ENCODE measurements around the gene MFN2.
"Not testable (repeated sequence)": the region's sequence is repeated elsewhere in the genome, so short reads cannot be mapped to it uniquely, and the experiment has no call there.

The MFN2 gene

GRCh38 chr1:11979851-11980675, at the start of gene MFN2:
MFN2 (plus strand) TSS chr1:11980444; CDS start chr1:11989169, 8,725 bp downstream.
- DNase-seq (ENCODE audit: low read depth, low spot score), result peak; percentile 89

DNA sequence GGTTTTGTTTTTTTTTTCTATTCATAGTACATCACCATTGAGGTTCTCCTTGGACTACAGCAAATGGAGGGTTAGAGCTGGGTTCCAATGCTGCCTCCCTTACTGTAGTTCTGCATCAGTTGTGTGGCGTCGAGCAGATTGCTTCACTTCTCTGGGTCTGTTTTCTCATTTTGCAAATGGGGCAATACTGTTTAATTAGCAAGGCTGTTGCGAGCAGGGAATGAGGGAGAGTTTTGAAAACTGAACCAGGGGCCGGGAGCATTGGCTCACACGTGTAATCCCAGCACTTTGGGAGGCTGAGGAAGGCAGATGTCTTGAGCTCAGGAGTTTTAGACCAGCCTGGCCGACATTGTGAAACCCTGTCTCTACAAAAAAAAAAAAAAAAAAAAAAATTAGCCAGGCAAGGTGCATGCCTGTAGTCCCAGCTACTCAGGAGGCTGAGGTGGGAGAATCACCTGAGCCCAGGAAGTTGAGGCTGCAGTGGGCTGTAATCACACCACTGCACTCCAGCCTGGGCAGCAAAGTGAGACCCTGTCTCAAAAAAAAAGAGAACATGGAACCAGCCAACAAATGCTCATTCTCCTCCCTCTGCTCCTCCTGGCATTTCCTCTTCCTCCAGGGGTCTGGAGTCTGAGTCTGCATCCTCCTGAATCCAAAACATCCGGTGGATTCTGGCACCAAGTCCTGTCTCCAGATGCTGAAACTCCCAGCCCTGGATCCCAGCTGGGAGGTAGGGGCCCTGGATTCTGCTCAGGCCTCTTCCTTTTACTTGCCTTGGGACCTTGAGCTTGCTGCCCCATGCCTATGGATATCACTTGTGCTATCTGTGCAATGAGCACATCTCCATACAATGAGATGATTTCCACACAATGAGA, 49.4 kb upstream of the MFN2 start:
- DNase-seq (ENCODE audit: low read depth, low spot score), result no peak

GRCh38 chr1:11931845-11932244, 48.4 kb upstream of the MFN2 start:
- no peak for DNase-seq (ENCODE audit: low read depth, low spot score)

DNA sequence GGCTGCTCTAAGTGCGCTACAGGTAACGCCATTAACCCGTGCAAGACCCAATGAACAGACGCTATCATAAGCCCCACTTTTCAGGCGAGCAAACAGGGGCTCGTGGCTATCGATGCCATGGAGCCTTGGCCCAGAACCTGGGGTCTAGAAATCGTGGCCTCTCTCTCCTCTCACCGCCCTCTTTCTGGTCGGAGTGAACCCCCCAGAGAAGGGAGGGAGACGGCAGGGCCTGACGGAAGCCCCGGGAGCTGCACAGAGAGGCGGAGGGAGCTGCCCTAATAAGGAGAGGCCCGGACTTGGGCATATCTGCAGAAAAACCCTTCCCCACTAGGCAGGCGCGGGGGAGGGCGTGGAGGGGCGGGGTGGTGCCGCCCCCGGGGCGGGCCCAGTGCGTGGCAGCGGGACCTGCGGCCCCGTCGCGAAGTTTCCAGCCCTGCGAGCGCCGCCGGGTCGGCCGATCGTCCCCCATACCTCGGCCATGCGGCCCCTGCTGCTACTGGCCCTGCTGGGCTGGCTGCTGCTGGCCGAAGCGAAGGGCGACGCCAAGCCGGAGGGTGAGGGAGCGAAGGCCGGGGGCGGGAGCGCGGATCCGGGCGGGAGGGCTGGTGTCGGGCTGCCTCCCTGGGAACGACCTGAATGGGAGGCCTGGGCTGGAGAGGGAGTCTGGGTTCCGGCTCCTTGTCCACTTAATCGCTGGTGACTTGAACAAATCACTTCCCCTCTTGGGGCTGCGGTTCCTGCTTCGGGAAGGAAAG, 45.8 kb upstream of the MFN2 start, which contains the start of gene PLOD1:
Gene PLOD1 (plus strand): TSS at position 416 of the 755 bp plus-strand sequence. CDS start 63 bp downstream, at position 479.
- peak; percentile 74 for DNase-seq (ENCODE audit: low read depth, low spot score)

GRCh38 chr1:11935057-11935412, 45.2 kb upstream of the MFN2 start:
- DNase-seq (ENCODE audit: low read depth, low spot score), result no peak

DNA sequence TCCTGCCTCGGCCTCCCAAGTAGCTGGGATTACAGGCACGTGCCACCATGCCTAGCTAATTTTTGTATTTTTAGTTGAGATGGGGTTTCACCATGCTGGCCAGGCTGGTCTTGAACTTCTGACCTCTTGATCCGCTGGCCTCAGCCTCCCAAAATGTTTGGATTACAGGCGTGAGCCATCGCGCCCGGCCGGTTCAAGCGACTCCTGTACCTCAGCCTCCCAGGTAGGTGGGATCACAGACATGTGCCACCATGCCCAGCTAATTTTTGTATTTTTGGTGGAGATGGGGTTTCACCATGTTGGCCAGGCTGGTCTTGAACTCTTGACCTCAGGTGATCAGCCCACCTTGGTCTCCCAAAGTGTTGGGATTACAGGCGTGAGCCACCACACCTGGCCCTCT, 44.5 kb upstream of the MFN2 start:
- DNase-seq (ENCODE audit: low read depth, low spot score), result not testable (repeated sequence)

DNA sequence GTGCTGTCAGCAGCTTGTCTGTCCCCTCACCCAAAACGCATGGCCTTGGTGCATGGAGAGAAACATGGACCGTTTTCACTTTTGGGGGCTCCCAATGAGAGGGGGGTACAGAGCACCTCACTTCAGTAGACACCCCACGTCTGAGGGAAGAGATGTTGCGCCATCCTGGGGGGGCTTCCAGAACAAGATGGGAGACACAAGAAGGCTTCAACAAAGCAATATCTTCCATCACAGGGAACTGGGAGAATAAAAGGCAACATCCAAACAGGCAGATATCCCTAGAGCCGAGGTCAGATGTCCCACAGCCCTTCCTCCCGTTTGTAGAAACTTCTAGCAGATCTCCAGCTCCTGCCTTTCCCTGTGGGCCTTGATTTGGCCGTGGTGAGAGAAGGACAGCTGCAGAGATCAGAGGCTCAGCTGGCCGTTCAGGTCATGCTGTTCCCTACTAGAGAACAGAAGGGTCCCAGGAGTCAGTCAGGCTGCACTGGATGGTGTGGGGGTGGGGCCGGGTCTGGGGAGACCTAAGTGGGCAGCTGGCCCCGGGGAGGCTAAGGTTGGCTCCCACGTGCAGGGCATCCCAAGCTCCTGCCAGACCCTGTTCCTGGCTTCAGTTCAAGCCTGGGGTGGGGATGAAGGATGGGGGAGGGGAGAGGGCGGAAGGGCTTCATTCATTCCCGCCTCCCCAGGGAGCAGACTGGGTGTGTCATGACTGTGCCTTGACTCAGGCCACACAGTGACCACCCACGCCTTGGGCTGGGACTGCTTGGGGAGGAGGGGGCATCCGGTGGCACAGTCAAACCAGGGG, 41.3 kb upstream of the MFN2 start:
- DNase-seq (ENCODE audit: low read depth, low spot score), result no peak

- DNase-seq (ENCODE audit: low read depth, low spot score), result not testable (repeated sequence)
Measured at GRCh38 chr1:11939794-11940193, 40.5 kb upstream of the MFN2 start.

- no peak for DNase-seq (ENCODE audit: low read depth, low spot score)
Measured at GRCh38 chr1:11940260-11940921, 39.9 kb upstream of the MFN2 start.

GRCh38 chr1:11942280-11942679, 38.0 kb upstream of the MFN2 start:
- no peak for DNase-seq (ENCODE audit: low read depth, low spot score)

DNA sequence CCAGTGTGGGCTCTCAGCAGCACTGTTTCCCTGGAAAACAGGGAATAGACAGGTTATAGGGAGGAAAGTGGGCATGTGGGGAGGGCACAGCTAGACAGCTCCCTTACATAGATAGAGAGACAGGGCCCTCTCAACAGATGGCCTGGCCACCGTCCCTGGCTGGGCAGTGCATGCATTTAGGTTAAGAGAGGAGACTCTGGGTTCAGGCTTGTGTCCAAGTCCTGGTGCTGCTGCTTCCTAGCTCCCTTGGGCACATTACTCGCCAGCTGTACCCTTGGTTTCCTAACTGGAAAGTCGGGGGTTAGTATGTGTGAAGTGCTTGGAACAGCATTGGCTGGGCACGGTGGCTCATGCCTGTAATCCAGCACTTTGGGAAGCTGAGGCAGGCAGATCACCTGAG, 36.6 kb upstream of the MFN2 start:
- DNase-seq (ENCODE audit: low read depth, low spot score), result no peak

DNA sequence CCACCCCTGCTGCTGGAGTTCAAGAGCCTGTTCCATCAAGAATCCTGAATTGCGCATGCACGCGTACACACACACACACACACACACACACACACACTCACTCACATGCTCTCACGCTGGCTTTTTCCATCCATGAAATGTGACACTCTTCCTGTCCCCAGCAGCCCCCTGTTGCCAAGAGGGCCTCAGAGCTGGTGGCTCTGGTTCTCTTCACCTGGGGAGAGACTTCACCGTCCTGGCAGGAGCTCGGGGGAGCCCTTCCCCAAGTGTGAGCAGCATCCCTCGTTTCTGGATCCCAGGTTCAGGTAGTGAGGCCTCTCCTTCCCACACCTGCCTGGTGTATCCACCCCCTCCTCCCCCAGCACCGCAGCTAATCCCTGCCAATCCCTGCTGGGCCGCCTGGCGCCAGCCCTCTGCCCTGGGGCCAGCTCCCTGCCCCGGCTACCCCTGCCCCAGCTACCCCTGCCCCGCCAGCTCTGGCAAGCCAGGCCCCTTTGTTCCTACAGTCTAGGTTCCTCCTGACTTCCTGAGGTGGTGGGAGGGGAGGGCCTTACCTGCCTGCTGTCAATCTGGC, 35.8 kb upstream of the MFN2 start:
- DNase-seq (ENCODE audit: low read depth, low spot score), result no peak

- DNase-seq (ENCODE audit: low read depth, low spot score), result no peak
Measured at GRCh38 chr1:11946647-11947046, 33.6 kb upstream of the MFN2 start.

DNA sequence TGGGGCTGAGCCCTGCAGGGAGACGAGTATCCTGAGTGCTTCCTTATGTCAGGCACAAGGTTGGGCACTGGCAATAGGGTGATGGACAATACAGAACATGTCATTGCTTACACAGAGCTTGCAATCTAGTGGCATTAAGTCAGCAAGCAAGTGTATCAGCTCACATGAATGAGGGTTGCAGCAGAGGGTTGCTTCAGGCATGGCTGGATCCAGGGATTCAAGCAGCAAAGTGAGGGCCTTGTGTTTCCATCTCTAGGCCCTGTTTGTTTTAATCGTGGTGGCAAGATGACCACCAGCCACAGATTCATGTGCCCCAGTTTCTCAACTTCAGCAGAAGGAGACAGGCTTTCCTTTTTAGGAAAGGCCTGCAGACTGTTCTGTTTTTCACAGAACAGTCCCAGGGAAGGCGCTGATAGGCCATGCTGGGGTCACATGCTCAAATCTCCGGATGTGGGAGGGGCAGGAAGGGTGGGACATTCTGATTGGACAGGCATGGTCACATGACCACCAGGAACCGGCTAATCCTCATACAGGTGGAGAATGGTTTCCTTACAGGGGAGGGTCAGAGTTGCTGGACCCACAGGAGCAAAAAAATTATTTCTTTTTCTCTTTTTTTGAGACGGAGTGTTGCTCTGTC, 31.3 kb upstream of the MFN2 start:
- no peak for DNase-seq (ENCODE audit: low read depth, low spot score)

DNA sequence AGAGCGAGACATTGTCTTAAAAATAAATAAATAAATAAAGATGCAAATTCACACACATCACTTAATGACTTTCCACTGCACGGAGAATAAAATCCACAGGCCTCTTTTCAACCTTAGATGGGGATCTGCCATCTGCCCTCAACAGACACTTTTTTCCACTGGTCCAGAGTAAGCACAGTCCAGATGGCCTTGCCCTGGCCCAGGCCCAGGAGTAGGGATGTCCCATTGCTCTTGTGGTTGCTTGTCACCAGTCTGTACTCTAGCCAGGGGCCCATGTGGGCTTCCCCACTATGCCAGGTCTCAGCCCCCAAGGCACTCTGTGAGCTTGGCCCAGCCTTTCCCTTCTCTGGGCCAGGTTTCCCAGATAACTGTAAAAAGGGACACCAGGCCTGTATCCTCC, 28.3 kb upstream of the MFN2 start:
- DNase-seq (ENCODE audit: low read depth, low spot score), result no peak

DNA sequence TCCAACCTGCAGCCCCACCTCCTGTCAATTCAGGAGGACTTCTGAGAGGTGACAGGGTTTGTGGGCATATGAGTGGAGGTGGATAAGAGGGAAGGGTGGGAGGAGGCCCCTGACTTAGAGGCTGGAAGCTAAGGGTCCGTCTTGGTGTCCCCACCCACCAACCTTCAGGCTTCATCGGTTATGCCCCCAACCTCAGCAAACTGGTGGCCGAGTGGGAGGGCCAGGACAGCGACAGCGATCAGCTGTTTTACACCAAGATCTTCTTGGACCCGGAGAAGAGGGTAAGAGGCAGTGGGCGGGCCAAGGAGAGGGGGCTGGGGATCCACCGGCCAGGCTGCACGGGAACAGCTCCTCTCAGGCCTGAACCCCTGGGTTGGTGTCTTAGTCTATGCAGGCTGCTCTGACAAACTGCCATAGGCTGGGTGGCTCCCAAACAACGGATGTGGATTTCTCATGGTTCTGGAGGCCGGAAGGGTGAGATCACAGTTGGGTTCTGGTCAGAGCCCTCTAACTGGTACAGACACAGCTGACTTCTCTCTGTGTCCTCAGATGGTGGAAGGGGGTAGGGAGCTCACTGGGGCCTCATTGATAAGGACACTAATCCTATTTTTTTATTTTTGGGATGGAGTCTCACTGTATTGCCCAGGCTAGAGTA, 27.7 kb upstream of the MFN2 start:
- DNase-seq (ENCODE audit: low read depth, low spot score), result no peak

DNA sequence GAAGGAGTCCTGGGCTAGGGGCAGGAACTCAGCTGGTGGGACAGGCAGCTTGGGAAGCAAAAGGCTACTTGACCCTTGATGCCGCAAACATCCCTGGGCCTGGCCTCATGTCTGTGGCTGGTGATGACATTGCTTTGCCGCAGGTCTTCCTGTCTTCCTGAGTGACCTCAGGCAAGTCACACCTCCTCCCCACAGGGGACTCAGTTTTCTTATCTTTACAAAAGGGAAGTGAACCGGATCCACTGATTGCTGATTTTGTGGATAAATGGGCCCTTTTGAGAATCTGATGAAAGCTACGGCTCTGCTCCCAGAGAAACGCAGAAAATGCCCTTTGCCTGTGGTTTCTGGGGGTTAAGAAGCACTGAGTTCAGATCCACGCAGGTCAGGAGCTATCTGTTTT, 25.0 kb upstream of the MFN2 start:
- no peak for DNase-seq (ENCODE audit: low read depth, low spot score)

DNA sequence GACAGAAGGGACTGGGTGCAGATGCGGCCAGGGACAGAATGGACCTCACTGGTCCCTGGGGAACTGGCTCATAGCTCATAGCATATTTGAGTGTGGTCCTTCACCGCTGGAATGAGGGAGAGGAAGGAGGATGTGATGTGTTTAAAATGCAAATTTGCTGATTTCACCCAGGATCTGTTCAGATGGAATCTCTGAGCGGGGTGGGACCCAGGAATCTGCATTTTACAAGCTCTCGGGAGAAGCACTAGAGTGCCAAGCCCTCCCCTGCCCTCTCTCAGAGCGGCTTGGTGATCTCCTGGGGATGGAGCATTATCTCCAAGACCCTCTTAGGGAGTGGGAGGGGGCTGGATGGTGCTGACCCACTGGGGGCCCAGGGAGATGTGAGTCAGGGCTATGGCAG, 22.8 kb upstream of the MFN2 start:
- no peak for DNase-seq (ENCODE audit: low read depth, low spot score)

DNA sequence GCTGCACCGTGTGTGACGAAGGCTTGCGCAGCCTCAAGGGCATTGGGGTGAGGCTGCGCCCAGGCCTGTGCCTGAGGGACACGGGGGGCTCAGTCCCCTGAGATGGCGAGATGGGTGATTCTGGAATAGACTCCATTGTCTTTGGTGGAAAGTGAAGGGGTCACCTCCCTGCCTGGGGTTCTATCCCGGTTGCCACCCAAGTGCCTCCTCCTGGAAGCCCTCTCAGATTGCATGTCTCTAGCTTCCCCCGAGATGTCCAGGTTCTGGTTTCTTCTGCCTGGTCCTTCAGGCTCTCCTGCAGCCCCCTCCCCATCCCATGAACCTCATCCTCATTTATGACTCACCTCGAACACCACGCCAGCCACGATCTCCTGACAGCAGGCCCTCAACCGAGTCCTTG, 22.3 kb upstream of the MFN2 start:
- DNase-seq (ENCODE audit: low read depth, low spot score), result no peak
